ENCODE measurements around the gene TMEM135.

DNA sequence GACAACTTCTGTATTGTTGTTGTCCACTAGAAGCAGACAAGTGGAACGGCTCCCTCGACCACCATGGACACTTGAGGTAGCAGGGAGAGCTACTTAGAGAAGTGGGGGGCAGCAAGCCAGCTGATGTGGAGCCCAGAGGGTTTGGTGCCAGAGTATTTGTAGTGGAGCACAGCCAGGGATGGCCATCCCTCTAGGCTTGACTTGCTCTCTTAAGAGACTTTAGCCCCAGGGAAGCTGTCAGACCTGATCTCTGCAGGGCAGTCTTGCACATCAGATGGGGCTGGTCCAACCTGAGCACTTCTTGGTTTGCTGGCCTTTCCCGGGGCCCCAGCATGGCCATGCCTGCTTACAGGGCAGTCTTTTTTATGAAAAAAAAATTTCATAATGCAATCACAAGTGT lies 15.0 kb upstream of the TMEM135 start:
- TF ChIP-seq POLR2AphosphoS5 (IDR thresholded peaks at IDR 0.05; ENCODE audit: low read depth, low read length) (no peak), POLR2A (IDR thresholded peaks at IDR 0.05; ENCODE audit: low read depth, low read length) (no peak), TAF1 (IDR thresholded peaks at IDR 0.05; ENCODE audit: borderline replicate concordance, low read depth, low read length) (no peak)
